Erythroblast (primary cell): ENCODE results near the gene PRDX3.

Experiments
- GATA1 ChIP-seq: IDR thresholded peaks from 2 replicates; pipeline ENCODE4 v1.6.1; 2011; ENCODE audit warnings: low read depth, mild to moderate bottlenecking, control low read depth, low read length, moderate library complexity
- POLR2A ChIP-seq: IDR thresholded peaks from 2 replicates; pipeline ENCODE4 v1.6.1; 2011; ENCODE audit warnings: mild to moderate bottlenecking, low read length

GRCh38 chr10:119125942-119126341 lies 52.7 kb downstream of the PRDX3 start:
- no peak for TF ChIP-seq POLR2A
- no peak for TF ChIP-seq GATA1
